Left lung (tissue), 10 donors: Measurements from ENCODE around the gene PRKG1. TPM values are rescaled to one million over a fixed set of nuclear protein-coding genes. Genes with fewer than 3 reads are reported as not detected.

Source experiments
- ATAC-seq: fragments of 200-7000 bp; cut with Tn5 transposase; one replicate; pipeline ENCODE4 v1.9.1; 2020; ENCODE audit warnings: moderate library complexity
- DNase-seq, 4 donors: peaks; one replicate each; pipeline ENCODE4 v3.0.0-alpha.2; 2013 to 2020
- H3K27ac ChIP-seq, 2 donors: fragments of 200-600 bp; sonication (generic) in 1 of 2; one replicate each; pipeline versions ENCODE4 v1.5.0 to v1.8.0; 2020 to 2021
- H3K27me3 ChIP-seq, 2 donors: fragments of 200-600 bp; sonication (generic) in 1 of 2; one replicate each; pipeline versions ENCODE4 v1.5.0 to v1.8.0; 2020 to 2021
- H3K36me3 ChIP-seq, 2 donors: fragments of 200-600 bp; sonication (generic) in 1 of 2; one replicate each; pipeline versions ENCODE4 v1.5.0 to v1.8.0; 2020 to 2021
- H3K4me1 ChIP-seq, 2 donors: fragments of 200-600 bp; one replicate each; pipeline ENCODE4 v1.8.0; 2021
- H3K4me3 ChIP-seq, 2 donors: fragments of 200-600 bp; sonication (generic) in 1 of 2; one replicate each; pipeline versions ENCODE4 v1.5.0 to v1.8.0; 2020 to 2021; ENCODE audit warnings: mild to moderate bottlenecking in 1 of 2
- H3K9me3 ChIP-seq, 2 donors: fragments of 200-600 bp; sonication (generic) in 1 of 2; one replicate each; pipeline versions ENCODE4 v1.5.0 to v1.8.0; 2020 to 2021
- CTCF ChIP-seq, 2 donors: fragments of 200-600 bp; sonication (generic) in 1 of 2; IDR thresholded peaks; one replicate each; pipeline versions ENCODE4 v1.5.0 to v1.8.0; 2021; ENCODE audit warnings: antibody characterized with exemption in 2 of 2
- intact Hi-C, 2 donors: fragments of 100-400 bp; cut with DNase I; formaldehyde crosslinking; loops; one replicate each; pipeline versions ENCODE4 v1.11.2 to v1.14.2; 2022
- polyA plus RNA-seq, 6 donors: library from polyadenylated mRNA; unstranded; fragments of 120-200 nt; gene quantifications; one replicate each; pipeline ENCODE4 v1.2.1, GENCODE V29; 2013; ENCODE audit not compliant: insufficient read length in 6 of 6
- total RNA-seq, 2 donors: library from RNA; stranded (reverse); fragmentation: NEBNext Ultra II Directional; extraction: Animal tissue kit (Norgen Biotek cat#: 25700); gene quantifications; one replicate each; pipeline ENCODE4 v1.2.1, GENCODE V29; 2021
- donor health status: DM: no; HTN: yes; CAD: no.
- donor health status: DM: no; HTN: no; CAD: no.

PRKG1 gene
- total and polyA plus RNA-seq, 8 donors: 15.6 to 29.0 (median 17.8) TPM

- no peak for ATAC-seq
- no peaks in the 10 kb centered on the region for H3K36me3 ChIP-seq
- H3K27ac ChIP-seq: no peak overlapping the region
- no peaks in the 10 kb centered on the region for H3K9me3 ChIP-seq
- intact Hi-C loops: no loop called here
- no peak for DNase-seq
- TF ChIP-seq CTCF (IDR thresholded peaks at IDR 0.05): no peak
- H3K4me1 ChIP-seq: no peaks in the 10 kb centered on the region
- no peaks in the 10 kb centered on the region for H3K27me3 ChIP-seq
- H3K4me3 ChIP-seq: no peak overlapping the region
These were observed 727.7 kb downstream of the PRKG1 start for GRCh38 chr10:51802030-51802429.

GRCh38 chr10:51804866-51805265 lies 730.6 kb downstream of the PRKG1 start:
- intact Hi-C loops: no loop called here
- DNase-seq (no peak), ATAC-seq (no peak)
- H3K9me3 ChIP-seq: no peaks in the 10 kb centered on the region
- no peak overlapping the region for H3K27ac ChIP-seq
- no peak overlapping the region for H3K4me3 ChIP-seq
- H3K36me3 ChIP-seq: no peaks in the 10 kb centered on the region
- H3K27me3 ChIP-seq: no peaks in the 10 kb centered on the region
- TF ChIP-seq CTCF (IDR thresholded peaks at IDR 0.05): no peak
- no peaks in the 10 kb centered on the region for H3K4me1 ChIP-seq

GRCh38 chr10:51806079-51806835 lies 732.0 kb downstream of the PRKG1 start:
- no peaks in the 10 kb centered on the region for H3K4me1 ChIP-seq
- DNase-seq: no peak
- no peaks in the 10 kb centered on the region for H3K27me3 ChIP-seq
- no peak for TF ChIP-seq CTCF (IDR thresholded peaks at IDR 0.05)
- H3K9me3 ChIP-seq: no peaks in the 10 kb centered on the region
- H3K27ac ChIP-seq: no peak overlapping the region
- H3K36me3 ChIP-seq: no peaks in the 10 kb centered on the region
- no peak overlapping the region for H3K4me3 ChIP-seq
- no peak for ATAC-seq
- intact Hi-C loops: no loop called here

- TF ChIP-seq CTCF (IDR thresholded peaks at IDR 0.05): no peak
- H3K4me3 ChIP-seq: no peak overlapping the region
- no peaks in the 10 kb centered on the region for H3K9me3 ChIP-seq
- no peaks in the 10 kb centered on the region for H3K4me1 ChIP-seq
- intact Hi-C loops: no loop called here
- DNase-seq (peak in 1 of 4 donors; percentile 13), ATAC-seq (no peak)
- no peaks in the 10 kb centered on the region for H3K27me3 ChIP-seq
- no peak overlapping the region for H3K27ac ChIP-seq
- no peaks in the 10 kb centered on the region for H3K36me3 ChIP-seq
These were observed 733.9 kb downstream of the PRKG1 start for GRCh38 chr10:51808187-51808586.

GRCh38 chr10:51815723-51816122 lies 741.4 kb downstream of the PRKG1 start:
- Histone ChIP-seq H3K27me3 (no peaks in the 10 kb centered on the region), H3K36me3 (no peaks in the 10 kb centered on the region), H3K4me3 (no peak overlapping the region), H3K27ac (no peak overlapping the region), H3K9me3 (no peaks in the 10 kb centered on the region), H3K4me1 (no peaks in the 10 kb centered on the region)
- DNase-seq: no peak
- ATAC-seq: no peak
- intact Hi-C loops: no loop called here
- no peak for TF ChIP-seq CTCF (IDR thresholded peaks at IDR 0.05)
